HG02759 (cell line): ENCODE measurements around the gene ZFYVE1.
A peak's percentile ranks its signal among the peaks of the same experiment; 100 is the strongest.
"Not testable (repeated sequence)": the region's sequence is repeated elsewhere in the genome, so short reads cannot be mapped to it uniquely, and the experiment has no call there.

Experiments
- ATAC-seq: cut with Tn5 transposase; IDR thresholded peaks from one replicate; pipeline ENCODE4 v1.9.1; 2021; ENCODE audit warnings: mild to moderate bottlenecking, moderate library complexity; ENCODE audit not compliant: unreplicated experiment

Gene ZFYVE1

DNA sequence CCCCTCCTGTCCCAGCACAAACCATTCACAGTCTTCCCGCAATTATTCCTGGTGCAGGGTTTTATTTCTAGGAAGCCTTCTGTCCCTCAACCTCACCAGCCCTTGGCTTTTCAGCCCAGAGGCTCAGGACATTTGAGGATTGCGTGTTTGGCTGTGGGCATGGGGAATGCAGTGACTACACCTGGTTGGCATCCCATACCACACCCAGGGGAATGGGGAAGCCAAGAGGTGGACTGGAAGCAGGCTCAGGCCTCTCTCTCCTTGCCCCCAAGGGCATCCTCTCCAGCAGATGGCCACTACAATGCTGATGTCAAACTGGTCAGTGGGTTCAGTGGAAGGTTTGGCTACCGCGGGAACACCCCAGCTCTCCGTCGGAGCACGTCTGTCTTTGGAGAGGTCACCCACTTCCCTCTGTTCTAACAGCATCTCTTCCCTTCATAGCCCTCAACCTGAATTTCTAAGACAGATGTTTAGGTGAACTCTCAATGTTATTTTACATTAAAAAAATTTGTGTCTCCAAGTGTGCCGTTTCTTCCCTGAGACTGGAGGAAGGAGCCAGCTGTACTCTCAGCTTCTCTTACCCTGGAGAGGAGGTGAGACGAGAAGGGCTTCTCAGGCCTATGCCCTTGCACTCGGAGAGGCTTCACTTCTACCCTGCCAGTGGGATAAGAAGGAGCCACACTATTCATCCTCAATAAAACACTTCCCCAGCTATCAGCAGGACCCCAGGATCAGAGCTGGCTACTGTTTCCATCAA is 65.1 kb downstream of the ZFYVE1 start:
- ATAC-seq, result no peak

DNA sequence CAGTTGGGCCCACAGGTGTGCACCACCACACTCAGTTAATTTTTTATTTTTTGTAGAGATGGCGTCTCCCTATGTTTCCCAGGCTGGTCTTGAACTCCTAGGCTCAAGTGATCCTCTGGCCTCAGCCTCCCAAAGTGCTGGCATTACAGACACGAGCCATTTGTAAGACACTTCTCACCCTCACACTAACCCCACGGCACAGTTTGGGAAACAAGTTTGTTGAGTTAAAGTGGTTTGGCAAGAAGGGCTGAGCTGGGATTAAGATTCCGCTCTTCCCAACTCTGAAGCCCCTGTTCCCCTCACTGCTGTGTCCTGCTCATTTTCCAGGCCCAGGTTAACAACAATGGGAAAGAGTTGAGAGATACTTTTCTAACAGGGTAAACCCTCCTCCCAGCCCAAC is 65.9 kb downstream of the ZFYVE1 start:
- ATAC-seq, result not testable (repeated sequence)

DNA sequence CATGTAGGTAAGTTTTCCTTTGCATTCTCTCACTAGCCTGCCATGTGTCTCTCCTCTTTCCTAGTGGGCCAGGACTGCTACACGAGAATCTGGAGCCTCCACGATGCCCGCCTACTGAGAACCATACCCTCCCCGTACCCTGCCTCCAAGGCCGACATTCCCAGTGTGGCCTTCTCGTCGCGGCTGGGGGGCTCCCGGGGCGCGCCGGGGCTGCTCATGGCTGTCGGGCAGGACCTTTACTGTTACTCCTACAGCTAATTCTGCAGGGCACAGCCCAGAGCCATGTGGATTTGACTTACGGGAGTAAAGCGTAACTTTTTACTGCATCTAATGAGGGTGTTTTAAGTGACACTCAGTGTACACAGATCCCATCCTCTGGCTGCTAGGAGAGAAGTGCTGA is 68.4 kb downstream of the ZFYVE1 start:
- ATAC-seq, result no peak

DNA sequence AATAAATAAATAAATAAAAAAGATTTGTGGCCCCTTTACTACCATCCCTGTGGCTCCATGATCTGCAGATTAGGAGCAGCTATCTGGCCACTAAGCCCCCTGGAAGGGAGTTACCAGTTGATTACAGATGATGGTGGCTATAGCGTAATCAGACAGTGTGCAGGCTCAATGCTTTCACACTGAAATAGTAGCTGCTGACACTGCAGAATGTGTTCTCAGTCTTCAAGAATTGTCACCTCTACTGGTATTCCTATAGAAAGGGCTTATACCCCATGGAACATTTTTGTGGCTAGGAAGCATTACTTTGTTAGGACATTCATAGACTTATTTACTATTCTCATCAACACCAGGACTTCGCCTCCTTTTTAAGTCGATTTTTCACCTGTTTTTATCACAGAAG is 69.7 kb downstream of the ZFYVE1 start:
- no peak for ATAC-seq

DNA sequence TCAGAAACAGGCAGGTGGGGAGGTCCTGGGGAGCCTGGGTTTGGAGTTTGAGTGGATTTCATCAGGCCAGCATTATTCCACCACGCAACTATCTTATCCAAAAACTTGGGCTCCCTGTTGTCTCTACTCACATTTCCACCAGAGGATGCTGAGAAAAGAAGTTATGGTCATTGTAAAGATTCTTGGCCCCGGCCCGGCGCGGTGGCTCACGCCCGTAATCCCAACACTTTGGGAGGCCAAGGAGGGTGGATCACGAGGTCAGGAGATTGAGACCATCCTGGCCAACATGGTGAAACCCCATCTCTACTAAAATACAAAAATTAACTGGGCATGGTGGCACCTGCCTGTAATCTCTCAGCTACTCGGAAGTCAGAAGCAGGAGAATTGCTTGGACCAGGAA is 70.2 kb downstream of the ZFYVE1 start:
- not testable (repeated sequence) for ATAC-seq

DNA sequence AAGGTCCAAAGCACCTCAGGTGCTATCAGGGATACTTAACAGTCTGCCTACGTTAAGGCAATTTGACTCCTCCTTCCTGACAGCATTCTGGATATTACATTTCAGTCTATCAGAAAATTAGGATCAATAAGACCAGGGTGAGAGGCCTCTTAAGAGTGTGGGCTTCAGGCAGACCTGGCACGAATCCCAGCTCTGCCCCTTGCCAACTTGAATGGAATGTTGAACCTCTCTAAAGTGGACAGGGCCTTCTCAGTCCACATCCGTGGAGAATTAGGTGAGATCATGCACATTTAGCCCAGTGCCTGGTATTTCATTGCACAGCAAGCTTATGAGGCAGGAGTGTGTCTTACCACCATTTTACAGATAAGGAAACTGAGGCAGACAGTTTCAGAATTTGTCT is 74.7 kb downstream of the ZFYVE1 start:
- no peak for ATAC-seq

DNA sequence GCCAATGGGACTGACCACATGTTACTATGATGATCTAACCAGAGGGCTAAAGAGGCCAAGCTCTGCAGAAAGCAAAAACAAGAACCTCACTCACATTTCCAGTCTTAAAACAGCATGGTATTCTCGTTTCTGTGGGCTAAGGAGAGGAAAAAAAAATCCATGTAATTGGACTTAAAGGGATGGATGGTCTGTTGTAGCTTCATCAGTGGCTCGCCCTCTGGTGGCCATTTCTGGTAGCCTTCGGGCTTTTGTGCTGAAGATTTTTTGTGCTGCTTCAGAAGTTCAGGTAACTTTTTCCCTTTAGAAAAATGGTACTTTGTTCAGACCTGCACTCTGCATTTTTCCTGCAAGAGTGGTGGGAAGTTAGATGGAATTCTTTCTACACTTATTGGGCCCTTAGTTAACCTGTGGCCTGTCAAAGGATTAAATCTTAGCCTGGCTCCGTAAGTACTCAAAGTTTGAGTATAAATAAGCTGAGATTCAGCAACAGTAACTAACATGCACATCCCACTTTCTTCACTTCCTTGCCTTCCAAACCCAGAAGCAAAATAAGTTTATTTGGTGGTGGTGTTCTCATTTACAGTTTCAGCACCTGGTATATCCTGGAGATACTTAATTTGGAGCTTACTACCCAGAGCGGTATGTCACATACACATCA is 78.3 kb downstream of the ZFYVE1 start:
- ATAC-seq, result no peak

DNA sequence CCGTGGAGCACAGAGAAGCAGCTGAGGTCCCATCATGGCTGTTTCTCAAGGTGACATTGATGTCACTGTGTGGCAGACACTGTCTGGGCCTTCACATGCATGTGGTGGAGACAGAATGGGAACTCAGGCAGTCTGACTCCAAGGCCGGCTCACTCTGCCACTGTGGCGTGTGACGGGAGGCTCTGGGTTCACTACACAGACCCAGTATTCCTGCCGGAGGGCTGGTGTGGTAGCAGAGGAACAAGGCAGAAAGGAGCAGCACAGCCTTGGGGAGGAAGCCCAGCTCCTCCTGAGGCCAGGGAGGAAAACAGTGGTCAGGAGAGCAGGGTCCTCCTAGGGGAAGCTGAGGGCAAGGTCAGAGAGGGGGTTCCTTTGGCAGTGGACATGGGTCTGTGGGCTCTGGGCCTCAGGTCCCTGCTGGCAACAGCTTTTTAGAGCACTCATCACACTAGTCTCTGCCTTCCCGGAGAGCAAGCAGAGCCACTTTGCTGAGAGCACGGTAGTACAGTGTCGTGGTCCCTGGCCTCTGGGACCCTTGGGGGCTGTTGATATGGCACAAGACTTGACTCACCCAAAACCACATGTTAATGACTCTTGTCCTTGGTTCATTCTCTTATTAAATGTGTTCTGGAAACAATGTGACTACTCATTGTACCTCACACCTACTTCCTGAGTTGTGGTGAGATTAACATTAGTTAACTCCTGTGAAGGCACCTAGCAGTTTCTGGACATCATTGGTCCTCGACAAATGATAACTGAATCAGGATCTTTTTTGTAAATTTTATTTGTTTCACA is 79.3 kb downstream of the ZFYVE1 start:
- ATAC-seq, result no peak

DNA sequence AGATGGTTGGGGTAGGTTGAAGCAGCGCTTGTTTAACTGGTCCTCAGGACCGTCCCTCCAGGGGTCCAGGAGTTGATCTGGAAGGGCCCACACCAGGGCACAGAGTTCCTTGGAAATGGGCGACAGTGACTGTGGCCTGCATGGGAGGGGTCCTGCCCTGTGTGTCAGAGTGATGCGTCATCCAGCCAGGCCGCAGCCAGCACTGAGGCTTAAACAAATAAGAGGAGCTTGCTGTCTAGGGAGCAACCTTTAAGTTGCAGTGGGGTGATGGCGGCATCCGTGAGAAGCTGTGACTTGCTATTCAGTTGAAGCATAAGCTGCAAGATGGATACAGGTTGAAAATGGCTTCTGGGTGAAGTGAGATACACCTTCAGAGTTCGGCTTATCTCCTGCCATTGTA is 80.4 kb downstream of the ZFYVE1 start:
- no peak for ATAC-seq

DNA sequence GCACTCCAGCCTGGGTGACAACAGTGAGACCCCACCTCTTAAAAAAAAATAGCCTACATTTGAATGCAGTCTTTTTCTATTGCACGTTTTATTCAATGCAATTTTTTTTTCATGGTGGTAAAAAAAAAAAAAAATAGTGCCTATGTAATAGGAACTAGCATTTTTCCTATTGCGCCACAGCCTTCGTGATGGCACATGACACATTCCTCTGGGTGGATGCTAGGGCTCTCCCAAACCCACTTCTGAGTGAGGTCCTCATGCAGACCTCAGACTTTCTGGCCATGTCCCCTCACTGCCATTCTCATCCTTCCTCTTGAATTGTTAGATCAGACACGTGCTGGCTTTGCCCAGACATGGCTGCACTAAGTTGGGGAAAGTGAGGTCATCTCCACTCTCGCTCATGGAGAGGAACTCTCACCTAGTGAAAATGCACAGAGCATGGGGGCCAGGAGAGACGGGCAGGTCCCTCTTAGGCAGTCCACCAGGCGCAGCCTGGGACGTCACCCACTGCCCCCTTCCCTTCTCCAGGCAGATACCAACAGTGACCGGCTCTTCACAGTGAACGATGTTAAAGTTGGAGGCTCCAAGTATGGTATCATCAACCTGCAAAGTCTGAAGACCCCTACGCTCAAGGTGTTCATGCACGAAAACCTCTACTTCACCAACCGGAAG is 81.4 kb downstream of the ZFYVE1 start:
- no peak for ATAC-seq

DNA sequence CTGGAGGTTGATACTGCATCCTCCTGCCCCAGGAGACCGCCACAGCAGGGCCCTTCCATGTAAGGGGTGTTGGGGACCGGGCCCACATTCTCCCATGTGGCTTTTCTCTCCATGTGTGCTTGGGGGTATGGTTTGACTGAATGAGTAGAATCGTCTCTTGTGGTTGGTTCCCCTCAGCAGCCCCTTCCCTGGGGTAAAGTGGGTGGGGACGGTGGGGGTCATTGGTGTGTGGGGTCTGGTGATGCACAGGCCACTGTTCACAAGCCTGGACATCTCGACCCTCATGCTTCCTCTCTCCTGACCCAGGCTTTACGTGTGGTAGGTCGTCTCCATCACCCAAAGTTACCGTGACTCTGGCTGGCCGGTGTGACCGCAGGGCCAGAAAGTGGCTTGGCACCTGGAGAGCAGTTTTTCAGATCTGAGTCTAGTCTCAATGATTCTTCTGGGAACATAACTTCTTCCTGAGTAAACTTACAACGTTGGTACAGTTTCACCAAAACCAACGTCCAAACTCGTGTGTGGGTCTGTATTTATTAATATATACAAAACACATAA is 83.0 kb downstream of the ZFYVE1 start:
- no peak for ATAC-seq

DNA sequence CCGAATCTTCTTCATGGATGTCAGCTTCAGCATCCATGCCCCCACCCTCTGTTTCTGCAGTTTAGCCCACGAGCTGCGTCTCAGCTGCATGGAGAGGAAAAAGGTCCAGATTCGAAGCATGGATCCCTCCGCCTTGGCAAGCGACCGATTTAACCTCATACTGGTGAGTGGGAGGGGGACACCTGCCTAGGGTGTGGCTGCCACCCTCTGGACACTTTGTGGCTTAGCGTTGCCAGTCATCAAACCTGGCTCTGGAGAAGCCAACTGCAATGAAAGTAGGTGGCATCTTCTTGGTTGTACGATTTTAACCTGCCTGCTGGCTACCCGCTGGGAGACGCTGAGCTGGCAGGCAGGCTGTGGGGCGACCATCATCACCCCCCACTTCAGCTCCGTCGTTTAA is 84.0 kb downstream of the ZFYVE1 start:
- ATAC-seq, result no peak

DNA sequence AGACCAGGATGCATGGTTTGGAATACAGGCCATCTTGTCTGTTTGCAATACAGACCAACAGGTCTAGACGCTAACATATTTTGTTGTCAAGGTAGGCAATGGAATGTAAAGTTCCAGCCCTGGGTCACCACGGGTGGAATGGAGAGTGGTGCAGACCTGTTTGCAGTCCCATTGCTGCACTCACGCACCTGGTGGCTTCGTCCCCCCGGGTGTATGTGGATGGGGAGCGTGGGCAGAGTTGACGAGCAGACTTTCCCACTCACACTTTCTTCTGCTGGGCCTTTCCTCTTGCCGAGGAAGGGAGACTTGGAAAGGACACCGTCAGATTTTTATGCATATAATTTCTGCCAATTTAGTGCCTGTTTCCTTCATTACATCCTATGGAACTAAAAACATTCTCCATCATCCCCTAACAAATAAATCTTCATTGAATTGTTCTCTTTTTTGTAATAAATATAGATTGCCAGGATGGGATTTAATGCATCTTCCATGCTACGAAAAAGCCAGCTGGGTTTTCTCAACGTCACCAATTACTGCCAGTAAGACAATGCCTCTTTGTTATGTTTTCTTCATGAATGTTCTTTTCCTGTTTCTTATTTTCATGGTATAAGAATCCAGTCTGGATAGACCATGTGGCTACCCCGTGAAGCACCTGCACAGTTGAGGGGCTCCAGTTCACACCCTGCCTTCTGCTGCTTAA is 85.5 kb downstream of the ZFYVE1 start:
- ATAC-seq, result no peak

DNA sequence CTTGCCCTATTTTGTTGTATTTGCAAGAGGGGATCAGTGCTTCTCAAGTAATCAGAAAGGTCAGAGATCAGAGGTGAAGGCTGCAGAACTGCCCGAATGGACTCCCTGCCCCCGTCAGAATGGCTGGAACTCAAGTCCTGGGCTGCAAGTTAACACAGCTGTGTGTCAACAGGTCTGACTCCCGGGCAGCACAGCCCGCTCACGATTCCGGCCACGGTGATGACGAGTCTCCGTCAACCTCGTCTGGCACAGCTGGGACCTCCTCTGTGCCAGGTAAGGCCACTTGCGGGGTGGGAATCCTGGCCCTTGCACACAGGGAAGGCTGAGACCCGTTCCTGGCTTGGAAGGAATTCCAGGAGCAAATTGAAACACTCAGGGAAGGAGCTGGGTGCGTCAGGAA is 87.3 kb downstream of the ZFYVE1 start:
- ATAC-seq, result no peak

DNA sequence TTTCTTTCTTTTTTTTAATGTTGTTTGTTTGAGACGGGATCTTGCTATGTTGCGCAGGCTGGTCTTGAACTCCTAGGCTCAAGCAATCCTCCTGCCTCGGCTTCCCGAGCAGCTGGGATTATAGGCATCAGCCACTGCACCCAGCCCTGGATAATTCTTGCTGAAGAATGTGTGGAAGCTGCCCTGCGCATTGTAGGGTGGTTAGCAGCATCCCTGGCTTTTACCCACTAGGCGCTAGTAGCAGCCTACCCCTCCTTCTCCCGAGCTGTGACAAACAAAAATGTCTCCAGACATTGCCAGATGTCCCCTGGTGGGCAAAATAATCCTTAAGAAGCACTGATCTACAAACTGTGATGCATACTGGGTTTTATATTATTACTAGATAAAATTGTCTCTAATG is 94.0 kb downstream of the ZFYVE1 start:
- no peak for ATAC-seq

DNA sequence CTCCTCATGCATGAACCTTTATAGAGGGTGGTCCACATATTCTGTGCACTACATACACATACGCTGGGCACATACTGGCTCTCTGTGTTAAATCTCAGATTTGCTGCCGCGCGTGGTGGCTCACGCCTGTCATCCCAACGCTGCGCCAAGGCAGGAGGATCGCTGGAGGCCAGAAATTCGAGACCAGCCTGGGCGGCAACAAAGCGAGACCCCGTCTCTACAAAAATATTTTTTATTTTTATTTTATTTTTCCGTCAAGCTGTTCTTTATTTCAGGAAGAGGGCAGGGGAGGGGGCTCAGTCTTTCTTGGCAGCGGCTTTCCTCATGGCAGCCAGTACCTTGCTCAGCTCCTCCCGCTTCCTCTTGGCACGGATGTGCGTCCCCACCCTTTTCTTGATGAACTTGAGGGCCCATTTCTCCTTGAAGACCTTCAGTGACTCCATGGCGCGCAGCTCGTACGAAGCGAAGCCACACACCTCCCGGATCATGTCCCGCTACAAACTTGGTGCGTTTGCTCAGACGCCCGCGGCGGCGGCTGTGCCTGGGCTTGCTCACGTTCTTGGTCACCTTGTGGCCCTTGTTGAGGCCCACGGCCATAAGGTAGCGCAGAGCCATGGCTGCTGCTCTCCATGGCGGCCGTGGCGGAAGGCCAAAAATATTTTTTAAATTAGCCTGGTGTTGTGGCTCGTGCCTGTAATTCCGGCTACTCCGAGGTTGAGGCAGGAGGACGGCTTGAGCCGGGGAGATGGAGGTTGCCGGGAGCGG is 97.4 kb downstream of the ZFYVE1 start:
- no peak for ATAC-seq

DNA sequence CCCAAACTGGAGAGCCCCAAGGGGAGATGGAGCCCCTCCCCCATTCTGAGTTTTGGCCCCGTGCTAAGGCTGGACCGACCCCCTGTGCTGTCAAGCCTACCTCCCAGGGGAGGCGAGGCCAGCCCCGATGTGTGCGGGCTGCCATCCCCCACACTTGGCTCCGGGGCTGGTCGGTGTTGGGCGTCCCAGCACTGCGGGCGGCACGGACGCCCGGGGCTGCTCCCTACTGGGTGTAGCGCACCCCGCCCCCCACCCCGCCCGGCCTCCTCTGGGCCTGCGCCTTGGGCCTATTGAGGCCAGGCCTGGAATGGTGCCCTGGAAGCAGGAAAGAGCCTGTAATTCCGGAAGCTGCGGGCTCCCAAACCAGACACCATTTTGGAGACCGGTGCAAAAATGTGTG is 98.0 kb downstream of the ZFYVE1 start:
- no peak for ATAC-seq

DNA sequence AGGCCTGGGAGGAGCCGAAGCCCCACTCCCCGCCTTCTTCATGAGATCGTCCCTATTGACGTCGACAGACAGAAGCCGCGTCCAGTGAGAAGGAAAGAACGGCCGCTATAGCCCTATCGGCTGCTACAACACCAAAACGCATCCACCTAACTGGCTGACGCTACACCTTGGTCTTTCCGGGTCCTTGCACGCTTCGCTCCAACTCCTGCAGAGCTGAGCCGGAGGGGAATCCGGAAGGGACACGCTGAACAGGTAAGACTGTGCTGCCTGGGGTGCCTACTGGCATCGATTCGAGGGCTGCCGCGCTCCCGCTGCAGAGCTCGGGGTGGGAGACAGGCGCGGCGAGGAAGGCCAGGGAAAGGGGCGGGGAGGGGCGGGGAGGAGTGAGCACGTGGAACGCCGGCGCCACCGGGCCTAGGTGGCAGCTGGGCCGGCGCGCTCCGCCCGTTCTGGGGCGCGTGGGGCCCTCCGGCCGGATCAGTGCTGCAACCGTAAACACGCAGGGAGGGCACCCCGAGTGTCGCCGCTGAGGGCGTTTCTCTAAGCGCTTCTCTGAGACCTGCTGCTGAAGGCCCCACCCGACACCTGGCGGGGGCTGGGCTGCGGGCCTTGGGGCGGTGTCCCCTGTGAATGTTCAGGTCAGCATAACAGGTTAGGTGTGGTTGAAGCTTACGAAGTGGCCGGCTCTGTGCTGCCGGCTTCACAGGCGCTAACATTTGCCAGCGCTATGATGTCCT is 100.4 kb downstream of the ZFYVE1 start, which contains the start of gene DCAF4:
Gene DCAF4 (plus strand): TSS at position 173 of the 737 bp plus-strand sequence. CDS start 11,515 bp downstream, outside the sequence.
- peak; percentile 98 for ATAC-seq

DNA sequence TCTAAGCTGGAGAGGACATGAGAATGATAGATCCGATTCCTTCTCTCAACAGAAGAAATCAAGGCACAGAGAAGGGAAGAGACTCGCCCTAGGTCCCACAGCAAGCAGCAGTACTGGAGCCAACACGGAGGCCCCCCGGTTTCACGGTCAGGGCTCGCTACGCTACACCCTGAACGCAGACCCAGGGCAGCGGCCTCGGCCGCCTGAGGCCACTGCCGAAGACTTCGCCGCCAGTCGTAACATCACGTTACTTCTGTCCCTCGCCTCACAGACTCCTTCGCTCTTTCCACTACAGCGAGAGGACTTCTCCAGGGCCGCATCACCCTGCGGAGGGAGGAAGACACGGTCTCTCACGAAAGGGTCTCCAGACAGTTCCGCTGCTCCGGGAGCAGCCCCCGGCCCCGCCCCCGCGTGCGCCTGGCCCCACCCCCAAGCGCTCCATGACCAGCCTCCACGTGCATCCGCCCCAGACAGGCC is 101.1 kb downstream of the ZFYVE1 start:
- ATAC-seq, result peak; percentile 24
